HG03520 (cell line): Measurements from ENCODE around the gene PRRC1.
"Not testable (repeated sequence)": the region's sequence is repeated elsewhere in the genome, so short reads cannot be mapped to it uniquely, and the experiment has no call there.

ENCODE experiments used
- ATAC-seq: cut with Tn5 transposase; IDR thresholded peaks from one replicate; pipeline ENCODE4 v1.9.1; 2021; ENCODE audit warnings: mild to moderate bottlenecking, moderate library complexity; ENCODE audit not compliant: unreplicated experiment

The PRRC1 gene

GRCh38 chr5:127540553-127540952 lies 23.1 kb downstream of the PRRC1 start:
- ATAC-seq, result not testable (repeated sequence)

- not testable (repeated sequence) for ATAC-seq
These were observed 27.8 kb downstream of the PRRC1 start for GRCh38 chr5:127545249-127545648.

- no peak for ATAC-seq
These were observed 32.1 kb downstream of the PRRC1 start for GRCh38 chr5:127549551-127549950.

GRCh38 chr5:127550652-127551409 lies 33.4 kb downstream of the PRRC1 start:
- ATAC-seq, result no peak

- ATAC-seq, result no peak
These were observed 34.1 kb downstream of the PRRC1 start for GRCh38 chr5:127551410-127552041.

GRCh38 chr5:127555826-127556225 lies 38.4 kb downstream of the PRRC1 start:
- ATAC-seq, result no peak

- no peak for ATAC-seq
These were observed 39.3 kb downstream of the PRRC1 start for GRCh38 chr5:127556609-127557334.

GRCh38 chr5:127558273-127558672 lies 40.8 kb downstream of the PRRC1 start:
- no peak for ATAC-seq

- ATAC-seq, result no peak
These were observed 43.8 kb downstream of the PRRC1 start for GRCh38 chr5:127561254-127561653.

- no peak for ATAC-seq
These were observed 44.8 kb downstream of the PRRC1 start for GRCh38 chr5:127562252-127562651.

- ATAC-seq, result no peak
These were observed 45.7 kb downstream of the PRRC1 start for GRCh38 chr5:127563136-127563535.

- ATAC-seq, result peak; percentile 44
These were observed 46.7 kb downstream of the PRRC1 start for GRCh38 chr5:127564002-127564769.

- no peak for ATAC-seq
These were observed 48.3 kb downstream of the PRRC1 start for GRCh38 chr5:127565586-127566270.

GRCh38 chr5:127567026-127567768 lies 49.8 kb downstream of the PRRC1 start:
- ATAC-seq, result peak; percentile 76

GRCh38 chr5:127568166-127568565 lies 50.7 kb downstream of the PRRC1 start:
- no peak for ATAC-seq

- not testable (repeated sequence) for ATAC-seq
These were observed 52.0 kb downstream of the PRRC1 start for GRCh38 chr5:127569471-127569870.

GRCh38 chr5:127571314-127572131 lies 54.1 kb downstream of the PRRC1 start:
- peak; percentile 74 for ATAC-seq

- no peak for ATAC-seq
These were observed 55.5 kb downstream of the PRRC1 start for GRCh38 chr5:127572930-127573329.
